Measurements from ENCODE around the gene JOSD2. TPM values are rescaled to one million over a fixed set of nuclear protein-coding genes. Genes with fewer than 3 reads are reported as not detected.

JOSD2 gene
- total RNA-seq, 1 donor from 2014 or later, result 34.7 TPM

DNA sequence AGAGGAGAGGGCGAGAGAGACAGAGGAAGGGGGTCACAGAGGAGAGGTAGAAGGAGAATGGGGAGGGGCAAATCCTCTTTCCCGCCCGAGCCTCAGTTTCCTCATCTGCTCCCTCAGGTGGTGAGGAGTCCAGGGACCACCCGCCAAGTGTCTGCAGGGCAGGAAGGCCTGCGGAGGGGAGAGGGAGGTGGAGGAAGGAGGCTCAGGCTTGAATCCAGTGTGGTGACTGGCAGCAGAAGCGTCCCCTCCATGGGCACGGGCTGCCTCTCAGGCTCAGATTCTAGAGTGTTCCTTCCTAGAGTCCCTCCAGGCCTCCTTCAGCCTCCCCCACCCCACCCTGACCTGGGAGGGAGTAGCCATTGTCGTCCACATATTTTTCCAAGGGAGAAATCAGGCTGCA lies 17.8 kb downstream of the JOSD2 start:
- ATAC-seq, result no peak
- DNase-seq, result peak; percentile 36
- Histone ChIP-seq H3K27ac (no peak overlapping the region), H3K27me3 (no peaks in the 10 kb centered on the region), H3K9me3 (no peaks in the 10 kb centered on the region), H3K36me3 (no peaks in the 10 kb centered on the region), H3K4me3 (no peak overlapping the region), H3K4me1 (no peaks in the 10 kb centered on the region)
- intact Hi-C loops (cut with DNase I), result no loop called here
- TF ChIP-seq, protein P1, sequence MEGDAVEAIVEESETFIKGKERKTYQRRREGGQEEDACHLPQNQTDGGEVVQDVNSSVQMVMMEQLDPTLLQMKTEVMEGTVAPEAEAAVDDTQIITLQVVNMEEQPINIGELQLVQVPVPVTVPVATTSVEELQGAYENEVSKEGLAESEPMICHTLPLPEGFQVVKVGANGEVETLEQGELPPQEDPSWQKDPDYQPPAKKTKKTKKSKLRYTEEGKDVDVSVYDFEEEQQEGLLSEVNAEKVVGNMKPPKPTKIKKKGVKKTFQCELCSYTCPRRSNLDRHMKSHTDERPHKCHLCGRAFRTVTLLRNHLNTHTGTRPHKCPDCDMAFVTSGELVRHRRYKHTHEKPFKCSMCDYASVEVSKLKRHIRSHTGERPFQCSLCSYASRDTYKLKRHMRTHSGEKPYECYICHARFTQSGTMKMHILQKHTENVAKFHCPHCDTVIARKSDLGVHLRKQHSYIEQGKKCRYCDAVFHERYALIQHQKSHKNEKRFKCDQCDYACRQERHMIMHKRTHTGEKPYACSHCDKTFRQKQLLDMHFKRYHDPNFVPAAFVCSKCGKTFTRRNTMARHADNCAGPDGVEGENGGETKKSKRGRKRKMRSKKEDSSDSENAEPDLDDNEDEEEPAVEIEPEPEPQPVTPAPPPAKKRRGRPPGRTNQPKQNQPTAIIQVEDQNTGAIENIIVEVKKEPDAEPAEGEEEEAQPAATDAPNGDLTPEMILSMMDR (IDR thresholded peaks at IDR 0.05), result no peak

DNA sequence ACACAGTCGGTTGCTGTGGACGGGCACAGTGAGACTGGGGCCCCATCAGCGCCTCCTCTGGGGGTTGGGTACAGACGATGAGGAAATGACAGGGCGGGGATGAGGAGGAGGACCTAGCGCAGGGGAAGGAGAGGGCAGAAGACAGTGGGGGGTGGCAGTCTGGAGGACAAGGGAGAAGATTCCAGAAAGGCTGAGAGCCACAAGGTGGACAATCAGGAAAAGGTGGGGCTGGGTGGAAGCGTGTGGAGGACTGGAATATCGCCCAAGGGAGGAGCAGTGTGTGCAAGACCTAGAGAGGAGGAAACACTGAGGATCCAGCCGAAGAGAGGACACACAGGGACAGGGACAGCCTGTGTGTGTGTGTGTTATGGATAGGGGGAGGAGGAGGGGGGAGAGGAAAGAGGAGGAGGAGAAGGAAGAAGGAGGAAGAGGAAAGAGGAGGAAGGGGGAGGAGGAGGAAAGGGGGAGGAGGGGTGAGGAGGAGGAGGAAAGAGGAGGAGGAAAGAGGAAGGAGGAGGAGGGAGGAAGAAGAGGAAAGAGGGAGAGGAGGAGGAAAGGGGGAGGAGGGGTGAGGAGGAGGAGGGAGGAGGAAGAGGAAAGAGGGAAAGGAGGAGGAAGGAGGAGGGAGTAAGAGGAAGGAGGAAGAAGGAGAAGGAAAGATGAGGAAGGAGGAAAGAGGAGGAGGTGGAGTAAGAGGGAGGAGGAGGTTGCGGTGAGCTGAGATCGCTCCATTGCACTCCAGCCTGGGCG lies 18.5 kb downstream of the JOSD2 start:
- Histone ChIP-seq H3K9me3 (no peaks in the 10 kb centered on the region), H3K36me3 (no peaks in the 10 kb centered on the region), H3K27ac (no peak overlapping the region), H3K4me3 (no peak overlapping the region), H3K4me1 (no peaks in the 10 kb centered on the region), H3K27me3 (no peaks in the 10 kb centered on the region)
- TF ChIP-seq, protein P1 (IDR thresholded peaks at IDR 0.05), result no peak
- intact Hi-C loops (cut with DNase I), result no loop called here
- DNase-seq (peak; percentile 56), ATAC-seq (peak; percentile 66)

DNA sequence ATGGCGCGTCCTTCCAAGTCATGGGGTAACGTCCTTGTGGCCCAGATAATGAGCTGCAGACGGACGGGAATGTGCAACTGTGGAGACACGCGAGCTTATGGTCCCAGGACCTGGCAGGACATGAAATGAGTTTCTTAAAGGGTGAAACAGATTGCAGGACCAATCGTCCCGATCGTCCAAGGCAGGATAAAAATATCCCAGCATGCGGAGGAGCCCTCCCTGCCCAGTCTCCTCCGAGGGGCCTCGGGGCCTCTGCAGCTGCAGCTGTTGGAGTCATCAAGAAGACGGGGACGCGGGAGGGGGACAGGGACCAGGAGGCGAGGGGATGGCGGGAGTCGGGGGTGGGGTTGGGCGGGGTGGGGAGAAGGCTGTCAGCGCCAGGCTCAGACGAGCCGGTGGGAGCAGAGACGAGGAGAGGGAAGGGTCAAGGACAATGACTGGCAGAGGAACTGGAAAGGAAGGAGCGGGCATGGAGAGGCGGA lies 20.0 kb downstream of the JOSD2 start:
- Histone ChIP-seq H3K4me3 (no peak overlapping the region), H3K36me3 (no peaks in the 10 kb centered on the region), H3K4me1 (no peaks in the 10 kb centered on the region), H3K27me3 (no peaks in the 10 kb centered on the region), H3K9me3 (no peaks in the 10 kb centered on the region), H3K27ac (no peak overlapping the region)
- ATAC-seq (no peak), DNase-seq (peak; percentile 57)
- intact Hi-C loops (cut with DNase I), result no loop called here
- TF ChIP-seq, protein P1 (IDR thresholded peaks at IDR 0.05), result no peak

DNA sequence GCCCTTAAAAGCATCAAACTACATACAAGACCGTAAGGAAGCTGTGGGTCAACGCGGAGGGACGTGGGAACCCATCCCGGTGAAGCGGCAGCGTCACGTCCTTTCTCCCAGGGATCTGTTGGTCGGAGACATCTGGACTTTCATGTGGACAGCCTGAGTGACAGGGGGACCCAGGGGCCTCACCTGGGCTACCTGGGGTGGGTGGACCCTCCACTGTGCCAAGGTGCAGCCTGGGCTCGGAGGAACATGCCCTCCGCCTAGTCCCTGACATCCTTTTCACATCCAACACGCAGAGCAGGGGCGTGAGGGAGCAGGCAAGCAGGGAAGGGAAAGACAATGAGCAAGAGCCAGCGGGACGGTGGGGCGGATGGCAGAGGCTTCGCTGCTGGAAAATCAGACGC lies 20.6 kb downstream of the JOSD2 start:
- DNase-seq, result peak; percentile 52
- H3K27me3 ChIP-seq, result no peaks in the 10 kb centered on the region

DNA sequence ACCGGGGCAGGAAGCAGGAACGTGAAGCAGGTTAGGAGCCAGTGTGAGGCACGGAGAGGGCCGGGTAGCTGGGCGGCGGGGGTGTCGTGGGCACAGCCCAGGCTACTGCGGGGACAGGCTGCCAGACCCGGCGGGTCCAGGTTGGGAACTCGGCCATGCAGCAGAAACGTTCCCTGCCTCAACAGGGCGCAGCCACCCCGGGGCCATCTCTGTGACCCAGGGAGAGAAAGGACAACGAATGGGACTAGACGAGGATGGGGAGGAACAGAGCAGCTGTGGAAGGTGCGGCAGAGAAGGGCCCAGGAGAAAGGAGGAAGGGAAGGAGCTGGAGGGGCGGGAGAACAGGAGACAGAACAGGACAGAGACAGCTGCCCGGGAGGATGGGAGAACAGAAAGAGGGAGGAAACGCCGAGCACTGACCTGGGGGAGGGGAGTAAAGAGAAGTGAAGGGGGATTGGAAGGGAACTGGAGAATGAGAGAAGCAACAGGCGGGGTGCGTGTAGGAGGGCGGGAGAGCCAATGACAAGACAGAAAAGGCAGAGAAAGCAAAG lies 21.5 kb downstream of the JOSD2 start:
- TF ChIP-seq, protein P1 (IDR thresholded peaks at IDR 0.05), result no peak
- DNase-seq (peak; percentile 57), ATAC-seq (peak; percentile 39)
- Histone ChIP-seq H3K36me3 (peaks cover 3% of the 10 kb centered on the region), H3K4me3 (no peak overlapping the region), H3K27ac (no peak overlapping the region), H3K4me1 (no peaks in the 10 kb centered on the region), H3K27me3 (no peaks in the 10 kb centered on the region), H3K9me3 (no peaks in the 10 kb centered on the region)
- intact Hi-C loops (cut with DNase I), result no loop called here

More for the DNA sequence above, 20.6 kb downstream of the JOSD2 start:
- Histone ChIP-seq H3K4me1 (no peaks in the 10 kb centered on the region), H3K9me3 (no peaks in the 10 kb centered on the region), H3K4me3 (no peak overlapping the region), H3K36me3 (no peaks in the 10 kb centered on the region), H3K27ac (no peak overlapping the region)
- intact Hi-C loops (cut with DNase I), result no loop called here
- no peak for ATAC-seq
- TF ChIP-seq, protein P1 (IDR thresholded peaks at IDR 0.05), result no peak
